D721Med (cell line): ENCODE results near the gene UCHL3.

Source experiments
- DNase-seq: peaks from one replicate; pipeline ENCODE4 v3.0.0; 2011; ENCODE audit warnings: low spot score; ENCODE audit not compliant: insufficient read length
- FAIRE-seq: peaks from 2 replicates; lab custom pipeline; 2011; peaks lifted over from hg19 to GRCh38; lab: Jason Lieb, UNC
- TF ChIP-seq, protein P1 (sequence below): IDR thresholded peaks from 2 replicates; pipeline ENCODE4 v1.5.1; 2012; ENCODE audit warnings: mild to moderate bottlenecking, control low read depth; ENCODE audit not compliant: insufficient read depth; ENCODE audit errors: missing control alignments

The UCHL3 gene

DNA sequence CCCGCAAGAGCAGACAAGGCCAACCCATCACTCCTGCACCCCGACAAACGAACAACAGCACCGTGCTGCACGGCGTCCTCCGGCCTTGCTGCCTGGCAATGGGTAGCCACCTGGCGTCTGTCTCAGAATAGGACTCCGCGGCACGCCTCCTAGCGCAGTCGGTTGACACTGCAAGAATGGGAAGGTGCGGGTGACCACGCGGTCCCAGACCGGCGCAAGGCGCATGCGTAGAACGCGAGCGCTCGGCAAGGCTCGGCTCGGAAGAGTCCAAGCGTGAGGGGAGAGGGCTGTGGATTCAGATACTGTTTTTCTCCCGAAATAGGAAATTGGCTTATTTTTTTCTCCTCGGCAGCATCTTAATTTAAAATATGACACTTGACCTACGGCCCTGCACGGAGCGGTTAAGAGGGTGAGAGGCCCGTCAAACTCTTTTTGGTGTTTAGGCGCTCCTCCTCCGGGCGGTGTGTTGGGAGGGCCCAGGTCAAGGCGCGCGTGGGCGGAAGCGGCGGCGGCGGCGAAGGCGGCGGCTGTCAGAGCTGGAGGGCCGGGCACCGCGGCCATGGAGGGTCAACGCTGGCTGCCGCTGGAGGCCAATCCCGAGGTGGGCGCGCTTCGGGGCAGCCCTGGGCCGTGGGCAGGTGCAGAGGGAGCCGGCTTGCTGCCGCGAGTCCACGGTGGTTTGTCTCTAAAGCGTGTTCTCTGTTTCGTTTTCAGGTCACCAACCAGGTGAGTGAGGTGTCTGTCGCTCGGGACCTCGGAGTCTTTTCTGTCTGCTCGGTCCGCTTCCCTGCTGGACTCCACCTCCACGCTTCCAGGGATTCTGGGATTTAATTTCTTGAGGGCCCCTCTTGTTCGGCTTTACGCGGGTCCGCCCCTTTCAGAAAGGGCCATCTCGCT, at the start of gene UCHL3:
Gene UCHL3, plus strand, starts transcription at position 530 of the 897 bp plus-strand sequence. Its CDS starts 30 bp downstream, at position 560.
- FAIRE-seq, result no peak

DNA sequence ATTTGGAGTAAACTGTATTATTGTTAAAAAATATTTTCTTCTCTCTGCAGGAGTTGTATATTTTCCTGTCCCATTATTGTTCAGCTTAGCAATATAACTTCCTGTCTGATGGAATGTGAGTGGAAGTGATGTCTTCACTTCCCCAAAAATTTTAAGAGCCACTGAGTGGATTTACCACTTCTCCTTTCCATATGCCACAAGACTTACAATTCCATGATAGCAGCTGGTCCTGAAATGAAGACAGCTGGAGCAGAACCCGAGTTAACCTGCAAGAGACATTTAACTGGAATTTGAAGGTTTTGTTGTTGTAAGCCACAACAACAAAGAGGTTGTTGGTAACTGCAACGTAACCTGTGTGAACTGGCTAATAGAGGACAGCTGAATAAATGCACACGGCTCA, 44.3 kb upstream of the UCHL3 start:
- FAIRE-seq (no peak), DNase-seq (no peak)
- TF ChIP-seq, protein P1, sequence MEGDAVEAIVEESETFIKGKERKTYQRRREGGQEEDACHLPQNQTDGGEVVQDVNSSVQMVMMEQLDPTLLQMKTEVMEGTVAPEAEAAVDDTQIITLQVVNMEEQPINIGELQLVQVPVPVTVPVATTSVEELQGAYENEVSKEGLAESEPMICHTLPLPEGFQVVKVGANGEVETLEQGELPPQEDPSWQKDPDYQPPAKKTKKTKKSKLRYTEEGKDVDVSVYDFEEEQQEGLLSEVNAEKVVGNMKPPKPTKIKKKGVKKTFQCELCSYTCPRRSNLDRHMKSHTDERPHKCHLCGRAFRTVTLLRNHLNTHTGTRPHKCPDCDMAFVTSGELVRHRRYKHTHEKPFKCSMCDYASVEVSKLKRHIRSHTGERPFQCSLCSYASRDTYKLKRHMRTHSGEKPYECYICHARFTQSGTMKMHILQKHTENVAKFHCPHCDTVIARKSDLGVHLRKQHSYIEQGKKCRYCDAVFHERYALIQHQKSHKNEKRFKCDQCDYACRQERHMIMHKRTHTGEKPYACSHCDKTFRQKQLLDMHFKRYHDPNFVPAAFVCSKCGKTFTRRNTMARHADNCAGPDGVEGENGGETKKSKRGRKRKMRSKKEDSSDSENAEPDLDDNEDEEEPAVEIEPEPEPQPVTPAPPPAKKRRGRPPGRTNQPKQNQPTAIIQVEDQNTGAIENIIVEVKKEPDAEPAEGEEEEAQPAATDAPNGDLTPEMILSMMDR, result no peak

More for the DNA sequence above, at the start of gene UCHL3:
- DNase-seq, result peak; percentile 79
- TF ChIP-seq, protein P1, result peak; percentile 80

DNA sequence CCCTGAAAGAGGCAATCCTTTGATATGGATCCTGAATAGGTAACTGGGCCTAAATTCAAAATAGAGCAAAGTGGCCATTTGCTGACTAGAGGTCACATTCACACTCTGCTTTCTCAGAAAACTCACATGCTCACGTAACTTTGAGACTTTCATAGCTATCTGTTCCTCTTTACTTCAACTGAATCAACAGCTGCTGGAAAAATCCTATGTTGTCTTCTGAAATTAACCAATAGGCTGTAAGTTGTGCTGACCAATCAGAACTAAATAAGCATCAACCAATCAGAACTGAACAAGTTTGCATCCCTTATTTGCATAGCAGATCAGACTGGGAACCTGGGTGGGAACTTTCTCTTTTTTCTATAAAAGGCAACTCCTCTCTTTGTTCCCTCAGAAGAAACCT, 43.6 kb upstream of the UCHL3 start:
- FAIRE-seq (no peak), DNase-seq (no peak)
- TF ChIP-seq, protein P1, result no peak

DNA sequence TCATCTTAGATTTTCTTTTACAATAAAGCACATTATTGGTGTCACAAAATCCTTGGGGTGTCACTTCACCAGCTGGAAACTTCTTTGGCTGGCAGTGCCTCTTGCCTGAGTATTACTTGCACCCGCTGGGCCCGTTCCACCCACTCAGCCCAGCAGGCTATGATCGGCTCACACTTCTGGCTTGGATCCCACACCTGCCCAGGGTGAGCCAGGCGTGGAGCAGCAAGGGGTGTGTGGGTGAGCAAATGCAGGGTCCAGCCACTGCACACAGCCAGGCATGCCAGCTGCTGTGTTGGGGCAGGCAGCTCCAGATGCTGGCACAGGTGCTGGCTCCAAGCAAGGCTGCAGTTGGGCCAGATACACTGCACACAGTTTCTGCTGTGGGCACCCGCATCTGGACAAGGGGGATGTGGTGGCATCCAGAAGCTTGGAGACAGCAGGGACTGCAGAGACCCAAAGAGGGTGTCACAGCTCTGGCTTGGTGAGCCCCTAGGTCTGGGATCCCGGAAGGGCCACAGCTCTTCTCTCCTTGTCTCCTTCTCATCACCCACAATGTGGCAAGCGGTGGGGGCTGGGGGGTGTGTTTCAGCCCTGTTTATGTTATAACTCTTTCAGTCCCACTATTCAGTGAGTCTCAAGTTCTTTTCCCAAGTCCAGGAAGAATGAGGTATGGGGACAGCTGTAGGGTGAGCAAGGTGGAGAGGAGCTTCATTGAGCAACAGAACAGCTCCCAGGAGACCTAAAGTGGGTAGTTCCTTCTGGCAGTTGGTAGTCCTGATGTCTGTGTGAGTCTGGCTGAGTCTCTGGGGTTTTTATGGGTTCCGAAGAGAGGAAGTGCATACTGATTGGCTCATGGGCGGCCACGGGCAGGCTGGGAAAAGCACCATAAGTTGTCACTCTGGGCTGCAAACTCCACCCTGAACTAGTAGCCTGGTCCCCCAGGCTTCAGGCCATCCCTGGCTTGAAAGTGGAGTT, 42.3 kb upstream of the UCHL3 start:
- DNase-seq (no peak), FAIRE-seq (no peak)
- TF ChIP-seq, protein P1, result no peak

DNA sequence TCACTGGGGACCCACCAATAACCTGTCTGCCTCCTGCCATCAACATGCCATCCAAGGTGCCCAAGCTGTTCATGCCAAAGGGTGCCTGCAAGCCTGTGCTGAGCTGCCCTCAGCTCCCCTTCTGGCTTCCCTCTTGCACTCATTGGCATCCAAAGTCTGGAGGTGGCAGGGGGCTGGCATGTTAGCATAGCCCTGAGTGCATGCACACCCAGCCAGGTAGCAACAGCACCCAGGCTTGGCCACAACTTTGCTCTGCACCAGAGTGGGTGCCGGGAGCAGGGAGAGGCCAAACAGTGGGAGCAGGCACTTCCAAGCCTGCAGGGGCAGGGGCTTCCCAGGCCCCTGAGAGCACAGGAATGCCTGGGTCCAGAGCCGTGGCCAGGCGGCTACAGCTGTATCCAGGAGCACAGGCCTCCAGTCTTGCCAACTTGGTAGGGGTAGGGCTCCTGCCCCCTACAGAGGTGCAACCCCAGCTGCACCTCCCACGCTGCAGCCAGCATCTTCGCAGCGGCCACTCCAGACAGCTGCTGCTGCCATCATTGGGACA, 41.5 kb upstream of the UCHL3 start:
- no peak for FAIRE-seq
- TF ChIP-seq, protein P1, result no peak
- DNase-seq, result no peak

DNA sequence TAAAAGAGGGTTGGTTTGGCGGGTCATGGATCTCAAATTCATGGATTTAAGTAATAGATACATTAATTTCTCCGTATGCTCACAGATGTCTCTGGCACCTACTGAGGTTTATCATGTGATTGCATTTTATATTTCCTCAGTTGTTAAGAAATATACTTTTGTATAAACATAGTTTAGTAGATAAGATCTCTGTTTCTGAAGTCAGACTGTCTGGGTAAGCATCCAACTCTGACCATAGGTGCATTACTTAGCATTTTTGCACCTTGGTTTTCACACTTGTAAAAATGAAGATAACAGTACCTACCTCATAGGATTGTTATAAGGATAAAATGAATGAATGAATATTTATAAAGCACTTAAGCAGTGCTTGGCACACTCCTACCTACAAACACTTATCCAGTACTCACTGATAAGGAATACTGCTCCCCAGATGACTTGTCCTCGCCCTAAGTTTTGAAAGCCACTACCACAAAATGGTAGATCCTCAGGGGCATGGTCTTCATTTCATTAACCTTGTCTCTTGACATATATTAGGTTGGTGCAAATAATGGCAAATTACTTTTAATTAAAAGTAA, 38.5 kb upstream of the UCHL3 start:
- DNase-seq (no peak), FAIRE-seq (no peak)
- TF ChIP-seq, protein P1, result no peak
